Measurements from ENCODE around the gene ATG5.
"Not testable (repeated sequence)": the region's sequence is repeated elsewhere in the genome, so short reads cannot be mapped to it uniquely, and the experiment has no call there.

Gene ATG5

DNA sequence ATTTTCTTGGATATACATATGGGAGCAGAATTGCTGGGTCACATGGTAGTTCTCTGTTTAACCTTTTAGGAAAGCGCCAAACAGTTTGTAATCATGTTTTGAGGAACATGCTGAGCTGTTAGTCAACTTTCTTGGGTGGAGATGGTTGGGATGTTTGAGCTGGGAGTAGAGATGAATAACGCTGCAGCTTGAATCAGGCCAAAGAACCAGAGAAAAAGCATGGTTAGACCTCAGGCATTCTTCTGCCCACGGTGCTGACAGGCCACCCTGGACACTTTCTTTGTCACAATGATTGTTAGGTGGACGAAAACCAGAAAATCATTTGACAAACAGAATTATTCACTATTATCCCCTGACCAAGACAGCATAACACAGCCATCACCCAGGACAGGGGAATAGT, 172.6 kb downstream of the ATG5 start:
- no peak for DNase-seq (ENCODE audit: low spot score)

DNA sequence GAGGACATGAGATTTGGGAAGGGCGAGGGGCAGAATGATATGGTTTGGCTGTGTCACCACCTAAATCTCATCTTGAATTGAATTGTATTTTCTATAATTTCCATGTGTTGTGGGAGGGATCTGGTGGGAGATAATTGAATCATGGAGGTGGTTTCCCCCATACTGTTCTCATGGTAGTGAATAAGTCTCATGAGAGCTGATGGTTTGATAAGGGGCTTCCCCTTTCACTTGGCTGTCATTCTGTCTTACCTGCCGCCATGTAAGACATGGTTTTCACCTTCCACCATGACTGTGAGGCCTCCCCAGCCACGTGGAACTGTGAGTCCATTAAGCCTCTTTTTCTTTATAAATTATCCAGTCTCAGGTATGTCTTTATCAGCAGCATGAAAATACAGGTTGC, 173.1 kb downstream of the ATG5 start:
- not testable (repeated sequence) for DNase-seq (ENCODE audit: low spot score)

DNA sequence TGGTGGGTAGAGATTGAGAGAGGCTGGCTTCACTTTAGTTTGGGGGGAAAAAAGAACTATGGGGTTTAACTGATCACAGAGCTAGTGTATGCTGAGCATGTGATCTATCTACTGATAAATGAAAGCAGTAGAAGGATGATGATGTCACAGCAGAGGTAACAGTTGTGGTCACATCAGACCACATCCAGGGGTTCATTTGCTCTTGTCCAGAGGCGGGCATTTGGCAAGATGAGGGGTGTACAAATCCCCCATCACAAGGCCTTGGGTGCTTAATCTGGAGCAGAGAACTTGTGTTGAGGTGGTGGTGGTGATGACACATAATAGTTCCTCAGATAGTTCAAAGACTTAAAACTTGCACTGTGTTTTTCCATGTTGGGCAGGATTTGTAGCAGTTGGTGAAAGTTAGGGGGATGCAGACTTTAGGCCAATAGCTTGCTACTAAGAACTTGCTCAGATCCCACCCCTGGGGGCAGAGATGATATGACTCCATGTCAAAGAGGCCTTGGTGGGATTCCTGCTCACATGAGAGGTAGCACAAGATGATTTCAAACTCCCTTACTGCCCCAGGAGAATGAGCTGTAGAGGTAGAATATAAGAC, 176.0 kb downstream of the ATG5 start:
- DNase-seq (ENCODE audit: low spot score), result peak; percentile 23

DNA sequence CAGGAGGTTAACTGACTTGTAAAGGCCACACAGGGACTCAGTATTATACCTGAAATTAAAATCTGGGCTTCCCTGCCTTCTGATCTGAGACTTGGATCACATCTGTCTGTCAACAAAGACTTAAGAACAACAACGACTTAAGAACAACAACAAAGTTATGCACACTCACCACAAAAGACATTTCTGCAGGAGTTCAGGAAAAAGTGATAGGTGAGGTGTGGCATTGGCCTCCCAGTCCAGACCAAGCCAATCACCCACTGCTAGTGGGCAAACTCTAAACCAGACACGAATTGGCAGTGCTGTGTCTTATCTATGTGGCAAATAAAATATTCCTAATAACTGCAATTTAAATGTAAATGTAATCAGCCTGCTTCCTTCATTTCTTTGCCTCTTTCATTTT, 178.1 kb downstream of the ATG5 start:
- DNase-seq (ENCODE audit: low spot score), result no peak

DNA sequence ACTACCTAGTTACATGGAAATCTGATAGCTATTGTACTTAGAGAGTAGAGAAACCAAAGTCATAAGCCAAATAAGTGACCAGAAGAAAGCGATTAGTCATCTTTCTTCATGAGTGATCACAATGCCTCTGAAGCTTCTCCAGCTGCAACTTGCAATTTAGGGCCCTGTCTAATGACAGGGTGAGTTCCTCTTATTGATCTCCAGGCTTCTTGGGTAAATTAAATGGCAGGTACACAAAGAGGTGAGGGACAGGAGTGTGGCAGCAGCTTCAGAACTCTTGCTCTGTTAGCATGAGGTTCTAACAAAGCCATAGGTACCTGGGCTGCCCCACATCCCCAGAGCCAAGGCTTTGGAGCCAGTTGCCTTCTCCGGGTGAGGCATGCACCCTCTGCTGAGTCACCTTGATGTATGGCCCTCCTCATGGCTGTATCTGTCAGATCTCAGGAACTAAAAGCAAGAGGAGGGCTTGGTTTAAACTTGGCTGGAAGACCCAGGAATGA, 178.7 kb downstream of the ATG5 start:
- DNase-seq (ENCODE audit: low spot score), result no peak

DNA sequence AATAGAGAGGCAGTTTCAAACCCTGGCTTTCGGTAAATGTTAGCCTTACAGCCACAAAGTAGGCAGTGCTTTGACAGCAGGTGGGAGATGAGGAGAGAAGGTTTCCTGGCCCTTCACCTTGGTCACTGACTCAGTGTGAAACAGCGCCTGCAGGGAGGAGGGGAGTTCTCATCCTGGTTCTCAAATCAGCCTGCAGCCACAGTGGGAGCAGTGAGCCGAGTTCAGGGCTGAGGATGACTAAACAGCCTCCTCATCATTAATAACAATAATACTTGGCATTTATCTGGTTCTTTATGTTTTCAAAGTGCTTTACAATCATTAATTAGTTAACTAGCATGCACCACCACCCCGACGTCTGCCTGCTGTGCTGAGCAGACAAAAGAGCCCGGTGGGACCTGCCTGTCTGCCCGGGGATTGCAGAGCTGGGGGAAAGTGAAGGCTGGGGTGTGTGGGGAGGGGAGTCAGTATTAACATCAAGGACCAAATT, 179.8 kb downstream of the ATG5 start:
- no peak for DNase-seq (ENCODE audit: low spot score)

DNA sequence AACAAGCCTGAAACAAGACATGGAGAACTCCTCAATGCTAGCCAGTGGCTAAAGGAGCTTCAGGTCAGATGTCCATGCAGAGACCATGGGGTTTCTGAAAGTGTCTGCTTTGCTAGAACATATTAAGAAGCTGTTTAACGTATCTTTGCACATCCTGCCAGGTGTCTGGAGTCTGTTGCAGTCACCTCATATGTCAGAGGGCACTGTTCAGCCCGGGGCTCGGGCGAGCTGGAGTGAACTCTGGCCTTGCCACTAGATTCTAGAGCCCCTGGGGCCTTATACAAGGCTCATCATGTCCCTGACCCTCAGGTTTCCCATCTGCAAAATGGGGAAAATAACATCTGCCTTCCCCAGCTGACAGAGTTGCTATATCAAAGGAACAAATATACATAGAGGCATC, 180.4 kb downstream of the ATG5 start:
- DNase-seq (ENCODE audit: low spot score), result no peak

DNA sequence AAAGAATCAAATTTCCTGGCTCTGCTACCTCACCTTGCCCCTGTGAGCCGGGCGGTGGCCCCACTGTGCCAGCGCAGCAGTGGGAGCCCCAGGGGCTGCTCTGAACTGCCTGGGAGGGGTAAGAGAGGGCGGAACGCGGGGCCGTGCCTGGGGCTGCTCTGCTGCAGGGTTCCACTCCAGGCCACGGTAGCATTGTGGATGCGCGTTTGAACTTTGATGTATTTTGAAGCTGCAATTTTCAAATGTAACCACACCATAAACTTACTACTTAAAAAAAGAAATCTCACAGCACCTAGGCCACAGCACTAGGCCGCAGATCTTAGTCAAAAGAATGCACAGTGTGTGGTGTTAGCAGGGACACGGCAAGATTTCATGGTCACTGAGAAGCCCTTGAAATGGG, 181.9 kb downstream of the ATG5 start:
- no peak for DNase-seq (ENCODE audit: low spot score)

DNA sequence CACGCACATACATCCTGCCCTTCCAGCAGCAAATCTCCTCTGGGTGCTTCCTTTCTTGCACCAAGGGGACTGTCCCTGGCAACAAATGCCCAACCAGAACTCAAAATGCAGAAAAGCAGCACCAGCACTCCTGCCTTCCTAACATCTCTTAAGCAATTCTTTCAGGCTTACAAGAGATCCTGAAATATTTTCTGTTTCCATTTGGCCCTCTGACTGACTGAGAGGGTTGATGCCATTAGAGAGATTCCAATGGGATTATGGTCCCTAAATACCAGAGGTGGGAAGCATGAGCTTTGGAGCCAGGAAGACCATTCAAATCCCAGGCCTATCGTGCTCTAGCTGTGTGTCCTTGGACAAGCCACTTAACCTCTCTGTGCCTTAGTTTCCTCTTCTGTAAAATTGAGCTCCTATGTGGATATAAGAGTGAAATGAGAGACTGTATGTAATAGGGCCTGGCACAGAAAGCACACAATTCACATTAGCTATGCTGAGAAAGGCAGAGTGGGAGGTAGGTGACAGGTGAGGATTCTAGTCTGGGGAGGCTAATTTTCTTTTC, 182.6 kb downstream of the ATG5 start:
- no peak for DNase-seq (ENCODE audit: low spot score)

DNA sequence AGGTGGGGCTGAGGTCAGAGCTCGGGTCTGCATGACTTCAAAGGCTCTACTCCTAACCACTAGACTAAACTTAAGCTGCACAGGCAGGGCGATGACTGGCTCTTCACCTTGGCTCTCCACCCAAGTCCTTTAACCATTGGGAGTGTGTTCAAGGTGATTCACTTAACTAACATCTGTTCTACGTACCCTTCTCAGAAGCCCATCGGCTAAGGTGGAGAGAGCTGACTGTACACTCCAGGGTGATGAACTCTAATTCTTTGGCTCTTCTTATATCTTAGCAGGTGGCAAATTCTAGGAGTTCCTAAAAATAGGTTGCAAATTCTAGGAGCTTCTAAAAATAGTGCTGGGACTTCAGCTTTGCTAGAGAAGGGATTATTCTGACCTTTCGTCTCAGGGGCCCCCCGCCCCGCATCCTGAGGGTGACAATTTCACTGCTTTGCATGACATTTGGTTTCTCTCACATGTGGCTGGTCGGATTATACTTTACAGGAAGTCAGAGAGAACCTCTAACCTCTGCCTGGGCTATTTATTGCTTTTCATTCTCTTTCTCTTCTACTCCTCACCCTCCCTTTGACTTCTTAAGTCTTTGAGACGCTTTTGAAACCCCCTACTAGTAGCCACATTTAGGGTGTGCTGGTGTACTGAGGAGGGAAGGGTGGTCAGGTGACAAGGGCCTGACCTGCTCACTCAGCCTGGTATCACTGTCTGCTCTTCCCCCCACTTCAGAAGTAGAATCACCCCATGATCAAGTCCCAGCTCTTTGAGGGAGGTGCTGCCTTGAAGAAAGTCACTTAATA, 183.9 kb downstream of the ATG5 start:
- DNase-seq (ENCODE audit: low spot score), result peak; percentile 85

DNA sequence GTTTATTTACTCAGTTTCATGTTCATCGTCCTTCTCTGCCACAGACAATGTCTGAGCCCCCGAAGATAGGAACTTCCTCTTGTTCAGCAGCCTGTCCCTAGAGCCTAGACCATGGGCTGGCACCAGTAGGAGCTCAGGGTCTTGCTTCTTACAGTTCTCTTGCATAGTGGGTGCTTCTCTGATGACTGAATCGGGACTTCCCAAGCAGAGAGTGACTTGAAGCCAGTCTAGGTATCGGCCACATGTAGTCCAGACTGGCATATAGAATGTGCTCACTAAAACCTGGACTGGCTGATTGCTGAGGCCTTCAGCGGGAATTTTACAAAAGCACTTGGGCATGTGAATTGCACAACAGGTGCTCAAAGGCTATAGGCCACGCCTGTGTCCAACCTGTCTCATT, 187.4 kb downstream of the ATG5 start:
- DNase-seq (ENCODE audit: low spot score), result no peak

DNA sequence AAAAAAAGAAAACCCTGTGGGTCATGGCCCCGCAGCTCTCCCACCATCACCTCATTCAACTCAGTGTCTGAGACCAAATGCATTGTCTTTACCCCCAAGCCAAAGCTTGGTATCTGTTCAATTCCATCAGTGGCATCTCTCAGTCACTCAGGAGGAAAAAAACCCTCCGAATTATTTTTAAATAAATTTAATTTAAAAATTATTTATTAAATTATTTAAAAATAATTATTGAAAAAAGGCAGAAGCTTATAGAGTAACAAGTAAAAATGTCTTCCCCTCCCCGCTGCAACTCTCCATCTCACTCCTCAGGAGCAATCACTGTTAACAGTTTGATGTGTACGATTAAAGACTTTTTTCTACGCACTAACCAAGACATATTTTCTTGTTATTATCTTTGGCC, 188.7 kb downstream of the ATG5 start:
- DNase-seq (ENCODE audit: low spot score), result no peak

DNA sequence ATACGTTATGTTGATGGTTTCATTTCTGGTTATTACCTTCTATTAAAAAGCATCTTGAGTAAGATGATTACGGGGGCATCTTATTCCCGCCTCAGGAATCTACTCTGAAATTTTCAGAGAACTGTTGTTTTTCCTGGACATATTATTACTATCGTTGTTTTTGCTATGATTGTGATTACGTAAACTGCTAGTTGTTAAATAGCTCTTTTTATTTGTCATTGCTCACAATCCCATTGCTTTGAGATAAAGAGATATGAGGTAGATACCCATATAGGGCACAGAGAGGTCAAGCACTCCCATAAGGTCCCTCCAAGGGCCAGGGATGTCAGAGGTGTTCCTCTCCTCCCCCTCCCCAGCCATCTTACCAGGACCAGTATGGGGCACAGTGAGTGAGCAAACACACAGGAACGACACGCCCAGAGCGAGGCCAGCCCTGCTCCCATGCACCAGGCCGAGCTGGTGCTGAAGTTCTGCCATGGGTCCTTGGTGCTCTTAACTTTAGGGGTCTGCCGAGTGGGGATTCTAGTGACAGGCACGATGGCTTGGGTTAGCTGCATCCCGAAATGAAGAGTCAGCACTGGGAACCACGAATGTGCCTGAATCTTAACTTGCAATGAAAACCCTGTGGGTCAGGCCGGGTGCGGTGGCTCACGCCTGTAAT, 189.5 kb downstream of the ATG5 start:
- DNase-seq (ENCODE audit: low spot score), result no peak

DNA sequence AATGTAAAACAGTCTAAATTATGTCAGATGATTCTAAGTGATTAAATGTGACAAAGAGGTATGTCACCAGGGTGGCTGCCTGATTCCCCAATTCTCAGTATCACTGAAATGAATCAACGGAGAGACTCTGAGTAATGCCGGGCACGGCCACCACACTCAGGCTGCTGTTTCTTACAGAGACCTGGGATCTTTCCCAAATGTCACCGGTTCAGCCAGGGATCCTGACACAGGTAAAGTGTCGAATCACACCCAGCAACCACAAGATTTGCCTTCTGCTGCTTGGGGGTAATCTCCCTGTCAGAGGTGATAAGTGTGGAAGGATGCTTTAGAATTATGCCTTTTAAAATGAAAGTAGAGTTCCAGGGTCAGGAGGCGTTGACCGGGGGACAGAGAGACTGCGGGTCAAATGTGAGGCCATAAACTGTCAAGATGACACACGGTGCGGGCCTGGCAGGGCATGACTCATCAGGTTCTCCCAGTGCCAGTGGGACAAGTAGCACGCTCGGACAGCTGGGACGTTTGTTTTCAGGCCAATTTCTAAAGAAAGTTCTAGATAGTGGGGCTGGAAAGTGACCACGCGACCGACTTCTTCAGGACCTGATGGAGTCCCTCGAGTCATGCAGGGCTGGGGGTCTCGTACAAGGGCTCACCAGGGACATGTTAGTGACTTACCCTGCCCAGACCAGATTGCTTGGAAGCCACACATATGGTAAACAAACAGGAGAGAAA, 190.5 kb downstream of the ATG5 start:
- no peak for DNase-seq (ENCODE audit: low spot score)

Measured in CD4-positive, alpha-beta T cell treated with Interleukin-2 at 100 ng/mL for 4 hours (primary cell).